Measurements from ENCODE around the gene BTAF1. TPM values are rescaled to one million over a fixed set of nuclear protein-coding genes. Genes with fewer than 3 reads are reported as not detected.
A peak's percentile ranks its signal among the peaks of the same experiment; 100 is the strongest.

Gene BTAF1
- total RNA-seq, 2 donors from 2014 or later, result 11.8 to 12.7 TPM

- peaks cover 0 to 9% of the 10 kb centered on the region in 2 donors for H3K9me3 ChIP-seq
- TF ChIP-seq, protein P1, sequence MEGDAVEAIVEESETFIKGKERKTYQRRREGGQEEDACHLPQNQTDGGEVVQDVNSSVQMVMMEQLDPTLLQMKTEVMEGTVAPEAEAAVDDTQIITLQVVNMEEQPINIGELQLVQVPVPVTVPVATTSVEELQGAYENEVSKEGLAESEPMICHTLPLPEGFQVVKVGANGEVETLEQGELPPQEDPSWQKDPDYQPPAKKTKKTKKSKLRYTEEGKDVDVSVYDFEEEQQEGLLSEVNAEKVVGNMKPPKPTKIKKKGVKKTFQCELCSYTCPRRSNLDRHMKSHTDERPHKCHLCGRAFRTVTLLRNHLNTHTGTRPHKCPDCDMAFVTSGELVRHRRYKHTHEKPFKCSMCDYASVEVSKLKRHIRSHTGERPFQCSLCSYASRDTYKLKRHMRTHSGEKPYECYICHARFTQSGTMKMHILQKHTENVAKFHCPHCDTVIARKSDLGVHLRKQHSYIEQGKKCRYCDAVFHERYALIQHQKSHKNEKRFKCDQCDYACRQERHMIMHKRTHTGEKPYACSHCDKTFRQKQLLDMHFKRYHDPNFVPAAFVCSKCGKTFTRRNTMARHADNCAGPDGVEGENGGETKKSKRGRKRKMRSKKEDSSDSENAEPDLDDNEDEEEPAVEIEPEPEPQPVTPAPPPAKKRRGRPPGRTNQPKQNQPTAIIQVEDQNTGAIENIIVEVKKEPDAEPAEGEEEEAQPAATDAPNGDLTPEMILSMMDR (IDR thresholded peaks at IDR 0.05), result no peak
- DNase-seq (ENCODE audit: low spot score), result no peak
Observed at GRCh38 chr10:91919651-91920050, 3.9 kb upstream of the BTAF1 start.

DNA sequence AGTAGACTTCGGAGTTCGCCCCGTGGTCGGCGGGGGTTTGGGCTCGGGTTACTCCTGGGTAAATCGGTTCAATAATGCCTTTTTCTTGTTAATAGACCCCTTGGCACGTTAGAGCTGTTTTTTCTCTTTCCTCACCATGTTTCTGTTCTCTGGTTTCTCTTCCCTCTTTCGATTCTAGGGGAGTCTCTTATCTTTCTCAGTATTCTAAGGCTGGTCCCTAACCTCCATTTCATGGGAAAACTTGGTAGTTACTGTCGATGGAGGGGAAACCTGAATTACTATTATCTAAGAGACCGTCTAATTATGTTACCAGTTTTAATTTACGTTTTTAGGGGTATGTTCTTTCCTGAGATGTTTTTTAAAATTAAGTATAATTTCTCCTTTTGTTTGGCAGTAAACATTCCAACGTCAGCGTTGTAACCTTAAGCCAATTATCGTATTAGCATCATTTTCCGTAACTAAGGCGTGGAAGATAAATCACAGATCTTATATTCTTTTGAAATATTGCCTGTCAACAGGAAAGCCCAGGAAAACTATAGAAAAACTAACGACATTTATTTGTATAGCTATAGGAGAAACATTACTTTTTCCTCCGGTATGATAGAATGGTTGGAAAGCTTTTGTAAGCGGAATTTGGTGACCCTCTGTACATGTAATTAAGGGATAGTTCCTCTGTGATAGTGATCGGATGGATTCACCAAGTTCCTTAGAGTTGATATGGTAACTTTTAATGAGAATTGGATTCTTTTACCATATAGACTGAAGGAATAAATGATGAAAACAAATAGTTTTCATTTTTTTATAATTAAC, 847 bp downstream of the BTAF1 start:
- H3K9me3 ChIP-seq, result peaks cover 0 to 7% of the 10 kb centered on the region in 2 donors
- H3K4me1 ChIP-seq, result peaks cover 0 to 34% of the 10 kb centered on the region in 2 donors
- peak overlapping the region; percentile 88 to 92 for H3K4me3 ChIP-seq
- no peaks in the 10 kb centered on the region for H3K36me3 ChIP-seq
- no peak for DNase-seq (ENCODE audit: low spot score)
- H3K27ac ChIP-seq, result peak overlapping the region; percentile 98 to 99
- TF ChIP-seq, protein P1 (IDR thresholded peaks at IDR 0.05), result no peak
- H3K27me3 ChIP-seq, result no peaks in the 10 kb centered on the region

More at GRCh38 chr10:91919651-91920050, 3.9 kb upstream of the BTAF1 start:
- Histone ChIP-seq H3K27me3 (no peaks in the 10 kb centered on the region), H3K4me1 (peaks cover 0 to 10% of the 10 kb centered on the region in 2 donors), H3K27ac (no peak overlapping the region), H3K36me3 (no peaks in the 10 kb centered on the region), H3K4me3 (no peak overlapping the region)

DNA sequence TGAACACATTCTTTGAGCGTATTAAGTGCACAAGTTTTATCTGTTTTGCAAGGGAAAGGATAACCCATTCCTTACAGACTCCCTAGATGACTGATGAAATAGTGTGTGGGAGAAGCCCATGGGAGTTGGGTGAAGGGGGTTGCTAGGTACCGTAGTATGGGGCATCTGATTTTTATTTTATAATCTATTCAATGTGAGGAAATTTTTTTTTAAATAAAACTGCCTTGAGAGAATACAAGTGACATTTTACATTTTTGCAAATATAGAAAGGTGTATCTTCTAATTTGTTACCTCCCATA, 1.4 kb downstream of the BTAF1 start:
- H3K27me3 ChIP-seq, result no peaks in the 10 kb centered on the region
- H3K4me1 ChIP-seq, result peaks cover 0 to 39% of the 10 kb centered on the region in 2 donors
- H3K36me3 ChIP-seq, result no peaks in the 10 kb centered on the region
- no peak for DNase-seq (ENCODE audit: low spot score)
- H3K9me3 ChIP-seq, result peaks cover 0 to 1% of the 10 kb centered on the region in 2 donors
- TF ChIP-seq, protein P1 (IDR thresholded peaks at IDR 0.05), result no peak
- H3K27ac ChIP-seq, result no peak overlapping the region
- peak overlapping the region; percentile 88 to 92 for H3K4me3 ChIP-seq

DNA sequence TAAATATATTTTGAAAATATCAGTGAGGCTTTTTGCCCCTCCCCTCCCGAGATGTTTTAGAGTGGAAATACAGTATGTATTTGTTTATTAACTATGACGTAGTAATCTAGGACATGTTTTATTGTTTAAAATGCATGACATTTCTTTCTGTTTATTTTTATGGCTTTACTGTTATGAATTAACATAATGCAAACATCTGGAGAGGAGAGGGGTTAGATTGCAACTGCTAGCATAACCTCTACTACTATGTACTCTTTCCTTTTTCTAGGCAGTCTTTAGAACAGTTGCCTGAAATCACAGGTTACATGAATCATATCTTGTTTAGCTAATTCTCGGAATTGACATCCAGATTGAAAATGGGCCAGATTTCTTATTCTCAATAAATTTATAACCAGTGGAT, 7.4 kb downstream of the BTAF1 start:
- peaks cover 0 to 26% of the 10 kb centered on the region in 2 donors for H3K4me1 ChIP-seq
- H3K27me3 ChIP-seq, result no peaks in the 10 kb centered on the region
- TF ChIP-seq, protein P1 (IDR thresholded peaks at IDR 0.05), result no peak
- no peaks in the 10 kb centered on the region for H3K9me3 ChIP-seq
- no peak for DNase-seq (ENCODE audit: low spot score)
- H3K27ac ChIP-seq, result no peak overlapping the region
- peaks cover 9% of the 10 kb centered on the region for H3K36me3 ChIP-seq
- H3K4me3 ChIP-seq, result no peak overlapping the region

- no peak for DNase-seq (ENCODE audit: low spot score)
- Histone ChIP-seq H3K36me3 (peaks cover 16% of the 10 kb centered on the region), H3K27ac (no peak overlapping the region), H3K9me3 (no peaks in the 10 kb centered on the region), H3K4me3 (no peak overlapping the region), H3K27me3 (no peaks in the 10 kb centered on the region), H3K4me1 (peaks cover 0 to 21% of the 10 kb centered on the region in 2 donors)
- TF ChIP-seq, protein P1 (IDR thresholded peaks at IDR 0.05), result no peak
Observed at GRCh38 chr10:91931526-91932190, 8.1 kb downstream of the BTAF1 start.
